ENCODE measurements around the gene FOXP1.

The FOXP1 gene

GRCh38 chr3:71247958-71248335 is 335.6 kb downstream of the FOXP1 start:
- no peaks in the 10 kb centered on the region for H3K27me3 ChIP-seq (replicated peaks)
- in situ Hi-C loops (cut with HindIII; ENCODE audit: low pct_ligation_motif_present, low sequenced_read_pairs): no loop called here
- H3K27ac ChIP-seq: peak overlapping the region; percentile 96
- no peak overlapping the region for H3K4me3 ChIP-seq (ENCODE audit: low read depth, low read length)
- no peaks in the 10 kb centered on the region for H3K36me3 ChIP-seq (replicated peaks)
- DNase-seq: no peak
- no peak for TF ChIP-seq CTCF (IDR thresholded peaks at IDR 0.05; ENCODE audit: low read depth, low read length, missing control alignments)

DNA sequence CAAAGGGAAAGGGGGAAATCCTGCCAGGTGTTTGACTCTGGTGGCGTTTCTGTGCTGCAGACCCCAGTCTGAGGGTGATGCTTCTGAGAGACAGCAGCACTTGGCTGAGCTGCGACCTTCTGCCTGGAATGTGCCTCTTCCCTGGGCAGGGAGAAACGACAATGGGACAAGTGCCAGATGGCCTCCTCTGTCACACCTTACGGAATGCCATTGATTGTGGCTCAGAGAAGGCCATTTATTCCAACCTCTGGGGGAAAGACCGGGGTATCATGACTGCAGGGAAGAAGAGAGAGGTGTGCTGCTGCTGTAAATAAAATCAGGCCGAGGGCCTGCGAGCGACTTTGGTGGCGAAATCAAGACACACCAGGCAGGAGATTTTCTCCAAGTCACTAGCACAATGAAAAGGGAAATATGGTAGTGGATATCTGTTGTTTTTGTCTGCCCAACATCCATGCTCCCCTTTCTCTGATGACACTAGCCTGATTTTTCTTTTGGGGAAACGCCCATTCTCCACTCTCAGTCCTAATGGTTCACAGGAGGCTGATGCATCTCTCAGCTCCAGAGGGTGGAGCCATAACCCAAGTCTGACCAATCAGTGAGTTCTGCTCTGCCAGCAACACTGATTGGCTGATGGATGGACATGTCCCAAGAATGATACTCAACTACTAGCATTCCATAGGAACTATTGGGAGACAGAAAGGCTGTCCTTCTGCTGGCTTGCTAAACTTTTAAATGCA is 336.1 kb downstream of the FOXP1 start:
- Histone ChIP-seq H3K4me3 (ENCODE audit: low read depth, low read length) (no peak overlapping the region), H3K27me3 (replicated peaks) (no peaks in the 10 kb centered on the region), H3K27ac (peak overlapping the region; percentile 96), H3K36me3 (replicated peaks) (no peaks in the 10 kb centered on the region)
- no peak for TF ChIP-seq CTCF (IDR thresholded peaks at IDR 0.05; ENCODE audit: low read depth, low read length, missing control alignments)
- DNase-seq: peak; percentile 73
- in situ Hi-C loops (cut with HindIII; ENCODE audit: low pct_ligation_motif_present, low sequenced_read_pairs): no loop called here

DNA sequence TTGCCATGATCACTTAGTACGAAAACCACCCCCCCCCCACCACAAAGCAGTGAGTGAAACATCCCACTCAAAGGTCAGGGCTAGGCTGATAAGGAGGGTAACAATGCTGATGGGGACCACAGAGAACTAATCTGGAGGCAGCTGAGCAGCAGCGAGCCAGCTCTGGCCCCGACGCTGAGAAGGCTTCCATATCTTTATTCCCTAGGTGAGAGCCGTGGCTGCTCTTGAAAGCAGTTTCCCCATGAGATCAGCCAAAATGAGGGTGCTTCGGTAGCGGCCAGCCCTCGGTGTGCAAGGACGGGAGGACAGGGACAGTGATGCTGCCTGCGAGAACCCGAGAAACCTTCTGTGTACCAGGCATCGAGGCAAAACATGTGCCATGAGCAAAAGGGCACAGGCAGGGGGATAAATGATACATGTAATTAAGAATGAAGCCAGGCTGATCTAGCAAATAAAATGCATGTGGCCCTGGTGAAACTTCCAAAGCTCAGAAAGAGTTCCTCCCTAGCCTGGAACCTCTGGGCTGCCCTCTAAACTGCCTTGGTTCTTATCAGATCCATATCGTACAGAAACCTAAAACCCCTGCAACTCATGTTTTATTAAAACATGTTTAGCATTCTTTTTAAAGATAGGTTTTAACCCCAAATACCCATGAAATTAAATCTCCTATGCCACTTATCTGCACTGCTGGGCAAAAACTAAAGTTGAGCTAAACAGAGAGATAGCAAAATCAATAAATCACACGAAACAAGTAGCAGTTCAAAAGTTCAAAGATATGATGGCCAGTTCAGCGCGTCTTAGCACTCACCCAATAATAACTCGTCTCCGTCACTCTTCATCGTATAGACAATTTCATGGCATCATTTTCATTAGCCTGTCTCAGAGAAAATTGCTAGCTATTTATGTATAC is 337.3 kb downstream of the FOXP1 start:
- no peaks in the 10 kb centered on the region for H3K27me3 ChIP-seq (replicated peaks)
- no peaks in the 10 kb centered on the region for H3K36me3 ChIP-seq (replicated peaks)
- in situ Hi-C loops (cut with HindIII; ENCODE audit: low pct_ligation_motif_present, low sequenced_read_pairs): no loop called here
- peak; percentile 54 for DNase-seq
- TF ChIP-seq CTCF (IDR thresholded peaks at IDR 0.05; ENCODE audit: low read depth, low read length, missing control alignments): no peak
- H3K27ac ChIP-seq: peak overlapping the region; percentile 96
- no peak overlapping the region for H3K4me3 ChIP-seq (ENCODE audit: low read depth, low read length)

- Histone ChIP-seq H3K27me3 (replicated peaks) (no peaks in the 10 kb centered on the region), H3K36me3 (replicated peaks) (no peaks in the 10 kb centered on the region), H3K4me3 (ENCODE audit: low read depth, low read length) (peak overlapping the region; percentile 46), H3K27ac (peak overlapping the region; percentile 96)
- TF ChIP-seq CTCF (IDR thresholded peaks at IDR 0.05; ENCODE audit: low read depth, low read length, missing control alignments): peak; percentile 25
- peak; percentile 88 for DNase-seq
- in situ Hi-C loops (cut with HindIII; ENCODE audit: low pct_ligation_motif_present, low sequenced_read_pairs): no loop called here
These were observed 338.6 kb downstream of the FOXP1 start for GRCh38 chr3:71244826-71245488.

- no peaks in the 10 kb centered on the region for H3K36me3 ChIP-seq (replicated peaks)
- peak; percentile 90 for DNase-seq
- TF ChIP-seq CTCF (IDR thresholded peaks at IDR 0.05; ENCODE audit: low read depth, low read length, missing control alignments): no peak
- in situ Hi-C loops (cut with HindIII; ENCODE audit: low pct_ligation_motif_present, low sequenced_read_pairs): no loop called here
- H3K4me3 ChIP-seq (ENCODE audit: low read depth, low read length): peak overlapping the region; percentile 46
- H3K27ac ChIP-seq: peak overlapping the region; percentile 96
- H3K27me3 ChIP-seq (replicated peaks): no peaks in the 10 kb centered on the region
These were observed 339.2 kb downstream of the FOXP1 start for GRCh38 chr3:71244153-71244825.
